Measurements from ENCODE around the gene OSBPL10.

OSBPL10 gene

GRCh38 chr3:31839144-31839917 is 141.7 kb downstream of the OSBPL10 start:
- FAIRE-seq: no peak

- FAIRE-seq: no peak
These were observed 144.7 kb downstream of the OSBPL10 start for GRCh38 chr3:31836131-31837075.

- no peak for FAIRE-seq
These were observed 147.5 kb downstream of the OSBPL10 start for GRCh38 chr3:31833391-31834190.

- FAIRE-seq: no peak
These were observed 148.5 kb downstream of the OSBPL10 start for GRCh38 chr3:31832551-31832950.

GRCh38 chr3:31831591-31831990 is 149.5 kb downstream of the OSBPL10 start:
- no peak for FAIRE-seq

- no peak for FAIRE-seq
These were observed 151.1 kb downstream of the OSBPL10 start for GRCh38 chr3:31829826-31830426.

GRCh38 chr3:31829010-31829409 is 152.1 kb downstream of the OSBPL10 start:
- FAIRE-seq: no peak

GRCh38 chr3:31828007-31828406 is 153.1 kb downstream of the OSBPL10 start:
- FAIRE-seq: no peak

- FAIRE-seq: no peak
These were observed 157.9 kb downstream of the OSBPL10 start for GRCh38 chr3:31823184-31823583.

GRCh38 chr3:31821118-31821517 is 159.9 kb downstream of the OSBPL10 start:
- FAIRE-seq: no peak

GRCh38 chr3:31819441-31819840 is 161.6 kb downstream of the OSBPL10 start:
- FAIRE-seq: no peak

- FAIRE-seq: no peak
These were observed 163.6 kb downstream of the OSBPL10 start for GRCh38 chr3:31817411-31817966.

GRCh38 chr3:31815631-31816440 is 165.2 kb downstream of the OSBPL10 start:
- no peak for FAIRE-seq

- FAIRE-seq: no peak
These were observed 166.1 kb downstream of the OSBPL10 start for GRCh38 chr3:31815006-31815405.

- no peak for FAIRE-seq
These were observed 167.4 kb downstream of the OSBPL10 start for GRCh38 chr3:31813686-31814085.

- no peak for FAIRE-seq
These were observed 167.9 kb downstream of the OSBPL10 start for GRCh38 chr3:31813197-31813596.

- no peak for FAIRE-seq
These were observed 170.1 kb downstream of the OSBPL10 start for GRCh38 chr3:31810991-31811433.

GRCh38 chr3:31808143-31808720 is 172.8 kb downstream of the OSBPL10 start:
- FAIRE-seq: no peak

GRCh38 chr3:31804251-31805051 is 176.6 kb downstream of the OSBPL10 start:
- FAIRE-seq: no peak
